GM21423 (cell line): ENCODE measurements around the gene NGEF.

Experiments used
- ATAC-seq: cut with Tn5 transposase; IDR thresholded peaks from one replicate; pipeline ENCODE4 v1.9.1; 2021; ENCODE audit warnings: mild to moderate bottlenecking, moderate library complexity; ENCODE audit not compliant: unreplicated experiment

The NGEF gene

GRCh38 chr2:232901736-232902578, 111.1 kb downstream of the NGEF start:
- no peak for ATAC-seq

- no peak for ATAC-seq
Observed at GRCh38 chr2:232900811-232901735, 112.0 kb downstream of the NGEF start.

GRCh38 chr2:232898592-232899543, 114.2 kb downstream of the NGEF start:
- no peak for ATAC-seq

GRCh38 chr2:232897598-232898408, 115.3 kb downstream of the NGEF start:
- ATAC-seq, result no peak

GRCh38 chr2:232896720-232897597, 116.1 kb downstream of the NGEF start:
- ATAC-seq, result no peak

GRCh38 chr2:232896111-232896510, 116.9 kb downstream of the NGEF start:
- no peak for ATAC-seq

GRCh38 chr2:232894746-232895145, 118.3 kb downstream of the NGEF start:
- ATAC-seq, result no peak

GRCh38 chr2:232894251-232894650, 118.8 kb downstream of the NGEF start:
- ATAC-seq, result no peak

GRCh38 chr2:232893834-232894233, 119.2 kb downstream of the NGEF start:
- ATAC-seq, result no peak

GRCh38 chr2:232892843-232893242, 120.2 kb downstream of the NGEF start:
- no peak for ATAC-seq

GRCh38 chr2:232892221-232892620, 120.8 kb downstream of the NGEF start:
- no peak for ATAC-seq

- no peak for ATAC-seq
Observed at GRCh38 chr2:232891621-232892071, 121.4 kb downstream of the NGEF start.

GRCh38 chr2:232890896-232891601, 122.0 kb downstream of the NGEF start:
- ATAC-seq, result no peak

GRCh38 chr2:232890536-232890895, 122.5 kb downstream of the NGEF start:
- ATAC-seq, result no peak

- ATAC-seq, result no peak
Observed at GRCh38 chr2:232889876-232890401, 123.1 kb downstream of the NGEF start.

- no peak for ATAC-seq
Observed at GRCh38 chr2:232888839-232889529, 124.1 kb downstream of the NGEF start.

- no peak for ATAC-seq
Observed at GRCh38 chr2:232888099-232888836, 124.8 kb downstream of the NGEF start.
